Kidney capillary endothelial cell (primary cell): ENCODE results near the gene BAHD1.

Experiments used
- DNase-seq: peaks from one replicate; pipeline ENCODE4 v3.0.0-alpha.2; 2018; ENCODE audit warnings: low spot score

Gene BAHD1

DNA sequence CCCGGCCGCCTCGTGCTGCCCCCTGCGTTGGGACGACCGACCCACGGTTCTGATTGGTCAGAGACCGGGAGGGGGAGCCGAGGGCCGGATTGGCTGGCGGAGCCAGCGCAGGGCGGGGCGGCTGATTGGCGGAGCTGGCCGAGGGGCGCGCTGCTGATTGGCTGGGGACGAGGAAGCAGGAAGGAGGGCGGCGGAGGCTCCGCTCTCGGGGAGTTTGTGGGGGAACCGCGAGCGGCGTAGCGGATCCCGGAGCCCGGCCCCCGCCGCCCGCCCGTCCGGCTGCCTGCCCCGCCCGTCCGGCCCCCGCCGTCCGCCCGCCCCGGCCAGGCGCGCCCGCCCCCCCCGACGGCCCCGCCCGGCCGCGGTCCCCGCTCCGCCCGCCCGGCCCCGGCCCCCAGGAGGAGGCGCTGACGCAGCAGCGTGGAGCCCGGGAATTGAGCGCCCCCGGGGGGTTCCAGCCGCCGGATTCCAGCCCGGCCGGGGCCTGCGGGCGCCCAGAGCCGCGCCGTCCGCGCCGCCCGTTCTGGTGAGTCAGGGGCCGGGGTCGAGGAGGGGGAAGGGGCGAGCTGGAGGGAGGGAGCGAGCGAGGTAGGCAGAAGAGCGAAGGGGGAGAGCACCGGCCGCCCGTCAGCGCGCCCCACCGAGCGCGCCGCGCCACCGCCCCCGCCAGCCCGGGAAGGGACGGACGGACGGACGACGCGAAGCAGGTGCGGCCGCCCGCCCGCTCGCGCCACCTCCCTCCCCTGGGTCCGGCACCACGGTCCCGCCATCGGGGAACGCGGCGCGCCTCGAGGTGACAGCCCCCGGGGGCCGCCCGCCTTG, at the start of gene BAHD1:
Gene BAHD1 (plus strand): TSS at position 211 of the 822 bp plus-strand sequence. CDS start 17,512 bp downstream, outside the sequence.
- peak; percentile 90 for DNase-seq

DNA sequence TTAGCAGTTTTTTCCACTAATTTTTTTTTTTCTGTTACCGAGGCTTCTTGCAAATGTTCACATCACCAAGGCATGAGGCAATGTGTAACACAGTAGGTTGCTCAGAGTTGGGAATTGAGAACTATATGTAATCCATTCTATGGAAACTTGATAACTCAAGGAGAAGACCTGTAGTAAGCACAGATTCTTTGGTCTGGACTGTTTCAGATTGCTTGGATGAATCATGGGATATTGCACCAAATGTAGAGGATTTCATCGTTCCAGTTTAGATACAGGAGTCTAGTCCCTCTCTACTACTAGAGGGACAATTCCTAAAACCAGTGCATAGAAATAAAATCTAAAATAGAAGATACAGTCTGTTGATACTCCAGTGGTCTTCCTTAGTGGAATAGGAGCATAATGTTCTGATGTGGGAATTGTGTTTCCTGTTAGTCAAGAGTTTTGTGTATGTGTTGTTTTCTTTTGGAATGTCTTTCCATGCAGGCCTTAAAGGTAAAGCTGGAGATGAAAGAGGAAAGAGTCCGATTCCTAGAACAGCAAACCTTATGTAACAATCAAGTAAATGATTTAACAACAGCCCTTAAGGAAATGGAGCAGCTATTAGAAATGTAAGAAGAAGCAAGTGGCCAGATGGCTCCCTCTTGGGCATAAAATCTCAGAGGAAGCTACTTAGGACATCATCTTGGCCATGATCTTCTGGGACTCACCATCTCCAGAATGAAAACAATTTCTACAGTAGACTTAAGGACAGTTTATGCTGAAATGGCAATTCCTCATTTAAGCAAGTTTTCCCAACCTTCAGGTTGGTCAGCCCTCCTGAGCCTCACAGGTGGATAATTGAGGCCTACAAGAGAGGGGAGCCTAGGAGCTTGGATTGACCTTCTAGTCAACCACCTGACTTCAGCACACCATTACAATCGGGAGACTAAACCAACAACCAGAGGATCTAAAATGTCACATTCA, 47.5 kb upstream of the BAHD1 start:
- DNase-seq: no peak

GRCh38 chr15:40397688-40398412, 42.9 kb upstream of the BAHD1 start:
- DNase-seq: no peak

DNA sequence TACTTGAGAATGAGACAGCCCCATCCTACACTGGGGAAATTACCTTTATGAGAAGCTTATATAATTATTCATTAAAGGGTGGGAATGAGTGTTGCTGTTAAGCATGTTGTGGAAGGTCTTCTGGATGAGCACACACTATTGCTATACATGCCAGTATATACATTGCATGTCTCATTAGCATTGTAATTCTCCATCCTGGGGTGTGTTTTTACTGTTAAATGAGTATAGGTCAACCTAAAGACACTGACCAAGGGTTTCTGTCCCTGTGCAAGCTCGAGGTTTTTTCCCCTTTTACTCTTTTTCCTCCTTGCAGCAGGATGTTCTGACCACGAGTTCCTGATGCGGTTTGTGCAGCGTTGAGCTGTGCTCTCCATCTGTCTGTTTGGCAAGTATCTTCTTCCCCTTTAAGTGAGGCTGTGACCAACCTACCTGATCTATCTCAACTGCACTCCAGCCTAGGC, 42.3 kb upstream of the BAHD1 start:
- DNase-seq: no peak

DNA sequence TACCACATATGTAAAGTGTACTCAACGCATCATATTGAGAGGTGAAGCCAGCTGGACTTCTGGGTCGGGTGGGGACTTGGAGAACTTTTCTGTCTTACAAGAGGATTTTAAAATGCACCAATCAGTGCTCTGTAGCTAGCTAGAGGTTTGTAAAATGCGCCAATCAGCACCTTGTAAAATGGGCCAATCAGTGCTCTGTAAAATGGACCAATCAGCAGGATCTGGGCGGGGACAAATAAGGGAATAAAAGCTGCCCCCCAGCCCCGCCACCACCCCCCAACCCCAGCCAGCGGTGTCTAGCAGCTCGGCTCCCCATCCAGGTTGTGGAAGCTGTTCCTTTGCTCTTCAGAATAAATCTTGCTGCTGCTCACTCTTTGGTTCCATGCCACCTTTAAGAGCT, 41.4 kb upstream of the BAHD1 start:
- no peak for DNase-seq

- DNase-seq: peak; percentile 93
These were observed 35.0 kb upstream of the BAHD1 start, which contains the start of gene IVD for GRCh38 chr15:40405501-40406381. Gene IVD, plus strand, starts transcription at chr15:40405795. Its CDS starts 33 bp downstream, at chr15:40405828.

- no peak for DNase-seq
These were observed 33.3 kb upstream of the BAHD1 start for GRCh38 chr15:40407330-40407990.

DNA sequence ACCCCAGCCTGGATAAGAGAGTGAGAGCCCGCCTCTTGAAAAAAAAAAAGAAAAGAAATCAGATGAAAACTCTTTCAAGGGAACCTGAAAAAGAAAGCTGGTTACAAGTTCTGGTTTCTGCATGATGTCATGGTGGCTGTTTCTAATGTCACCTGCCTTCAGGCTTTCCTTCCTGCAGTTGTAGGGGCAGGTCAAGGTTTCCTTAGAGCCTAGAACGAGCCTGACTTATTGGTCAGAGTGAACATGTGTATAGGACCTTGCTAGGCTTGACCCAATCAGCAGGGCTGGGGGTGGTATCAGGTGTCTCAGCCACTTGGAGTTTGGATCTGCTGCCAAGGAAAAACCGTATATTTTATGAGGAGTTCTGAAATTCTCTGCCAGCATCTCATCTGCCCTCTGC, 31.4 kb upstream of the BAHD1 start:
- no peak for DNase-seq

- DNase-seq: no peak
These were observed 30.3 kb upstream of the BAHD1 start for GRCh38 chr15:40410476-40410875.

GRCh38 chr15:40412095-40412759, 28.5 kb upstream of the BAHD1 start:
- no peak for DNase-seq

DNA sequence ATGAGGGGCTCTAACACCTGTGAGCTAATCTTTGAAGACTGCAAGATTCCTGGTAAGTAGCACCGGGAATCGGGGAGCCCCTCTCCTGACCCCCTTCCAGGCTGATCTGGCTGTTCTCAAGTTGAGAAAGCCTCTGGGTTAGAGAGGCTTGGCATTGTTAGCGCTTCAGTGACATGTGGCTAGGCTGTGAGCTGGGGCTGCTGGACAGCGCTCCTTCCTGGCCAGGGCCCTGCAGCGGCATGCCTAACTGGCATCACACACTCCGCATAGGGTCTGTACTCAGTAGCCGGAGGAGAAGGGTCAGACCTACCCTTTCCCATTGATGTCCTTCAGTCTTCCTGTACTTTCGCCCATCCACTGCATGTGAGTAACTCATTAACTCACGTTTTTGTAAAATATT, 27.7 kb upstream of the BAHD1 start:
- DNase-seq: no peak

DNA sequence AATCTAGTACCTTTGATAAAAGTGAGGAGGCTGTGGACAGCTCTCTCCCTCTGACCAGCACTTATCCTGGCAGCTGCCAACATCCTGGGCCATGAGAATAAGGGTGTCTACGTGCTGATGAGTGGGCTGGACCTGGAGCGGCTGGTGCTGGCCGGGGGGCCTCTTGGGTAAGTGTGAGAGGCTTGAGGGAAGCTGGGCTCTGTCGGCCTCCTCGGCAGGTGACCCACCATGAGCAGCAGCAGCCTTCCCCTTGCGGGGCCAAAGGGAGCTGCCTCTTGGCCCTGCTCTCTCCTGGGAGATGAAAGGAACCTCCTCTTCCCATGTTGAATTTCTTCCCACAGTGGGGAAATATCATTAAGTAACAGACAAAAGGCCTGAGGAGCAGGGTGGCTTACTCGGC, 25.9 kb upstream of the BAHD1 start:
- DNase-seq: no peak

DNA sequence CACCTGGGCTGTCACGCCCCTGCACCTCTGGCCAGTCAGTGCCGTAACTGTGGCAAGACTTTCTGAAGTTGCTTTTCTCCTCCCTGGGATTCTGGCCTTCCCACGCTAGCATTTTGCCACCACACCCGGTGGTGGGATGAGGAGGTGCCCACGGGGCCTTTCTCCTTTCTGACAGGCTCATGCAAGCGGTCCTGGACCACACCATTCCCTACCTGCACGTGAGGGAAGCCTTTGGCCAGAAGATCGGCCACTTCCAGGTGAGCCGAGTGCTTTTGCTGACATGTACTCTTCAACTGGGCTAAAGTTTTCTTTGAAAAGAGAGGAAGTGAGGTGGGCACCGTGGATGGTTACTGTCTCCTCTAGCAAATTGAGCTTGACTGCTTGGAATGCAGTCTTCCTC, 25.5 kb upstream of the BAHD1 start:
- DNase-seq: no peak

GRCh38 chr15:40416056-40416455, 24.7 kb upstream of the BAHD1 start:
- no peak for DNase-seq

GRCh38 chr15:40418126-40418525, 22.6 kb upstream of the BAHD1 start:
- DNase-seq: no peak

DNA sequence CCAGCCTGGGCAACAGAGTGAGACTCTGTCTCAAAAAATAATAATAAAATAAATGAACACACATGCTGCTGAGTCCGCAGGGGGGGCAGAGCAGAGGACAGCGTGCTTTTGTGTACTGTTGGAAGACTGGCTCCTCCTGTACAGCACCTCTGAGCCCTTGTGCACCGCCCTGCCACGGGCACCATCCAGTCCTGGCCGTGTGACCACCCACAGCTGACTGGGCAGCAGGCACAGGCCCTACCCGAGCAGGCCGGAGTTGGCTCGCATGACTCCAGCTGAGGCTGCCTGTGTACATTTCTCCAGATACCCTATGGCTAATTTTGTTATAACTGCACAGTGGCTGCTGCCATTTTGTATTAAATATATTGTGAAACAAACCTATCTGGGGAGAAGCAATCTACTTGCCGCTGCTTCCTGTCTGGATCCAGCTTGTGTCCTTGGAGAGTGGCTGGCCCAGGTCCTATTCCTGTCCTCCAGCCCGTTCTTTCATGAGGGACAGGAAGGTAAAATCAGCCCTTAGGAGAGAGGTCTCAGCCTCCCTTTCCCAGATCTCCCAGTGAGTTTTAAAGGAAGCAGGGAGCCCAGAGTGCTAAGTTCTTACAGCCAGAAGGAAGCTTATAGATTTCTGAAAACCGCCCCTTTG, 20.6 kb upstream of the BAHD1 start:
- DNase-seq: no peak

- DNase-seq: no peak
These were observed 20.0 kb upstream of the BAHD1 start for GRCh38 chr15:40420793-40421192.

DNA sequence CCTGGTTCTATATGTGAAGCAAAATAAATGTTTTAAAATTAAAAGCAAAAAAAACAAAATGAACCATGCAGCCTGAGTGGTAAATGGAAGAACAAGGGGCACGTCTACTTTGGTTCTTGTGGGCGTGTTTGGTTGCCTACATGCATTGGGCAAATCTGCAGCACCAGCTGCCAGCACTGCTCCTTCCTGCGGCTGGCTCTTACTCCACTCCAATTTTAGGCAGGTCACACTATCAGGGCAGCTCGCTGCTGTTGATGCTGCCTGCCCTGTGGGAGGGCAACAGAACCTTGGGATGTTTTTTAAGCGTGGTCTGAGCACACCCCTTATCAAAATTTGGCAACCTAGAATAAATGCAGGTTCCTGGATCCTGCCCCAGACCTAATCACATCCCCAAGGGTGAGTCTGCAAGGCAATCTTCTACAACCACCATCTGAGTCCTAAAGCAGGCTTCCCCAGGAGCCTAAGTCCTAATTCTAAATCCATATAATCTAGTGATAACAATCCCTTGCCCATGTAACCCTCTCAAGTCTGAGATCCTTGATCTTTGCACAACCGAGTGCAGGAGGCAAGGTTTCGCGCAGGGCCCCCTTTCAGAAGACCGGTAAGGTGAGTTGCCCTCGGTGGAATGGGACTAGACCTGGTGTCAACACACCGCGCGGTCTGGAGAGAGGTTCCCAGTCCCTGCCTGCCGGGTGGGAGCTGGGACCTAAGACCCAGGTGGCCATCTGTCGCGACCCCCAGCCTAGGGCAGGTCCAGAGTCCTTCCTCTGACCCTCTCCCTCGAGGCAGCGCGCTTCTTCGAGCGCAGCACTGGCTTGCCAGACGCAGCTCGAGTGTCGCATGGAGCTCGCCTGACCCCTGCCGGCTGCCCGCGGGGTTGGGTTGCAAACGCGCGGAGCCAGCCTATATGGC, 19.3 kb upstream of the BAHD1 start:
- DNase-seq: peak; percentile 47
